ENCODE data around the gene STK32B.
"Not testable (repeated sequence)": the region's sequence is repeated elsewhere in the genome, so short reads cannot be mapped to it uniquely, and the experiment has no call there.

The STK32B gene

GRCh38 chr4:5284517-5284916 is 233.2 kb downstream of the STK32B start:
- no peak for DNase-seq (ENCODE audit: low spot score)
- H3K9me3 Mint-ChIP-seq: peaks cover 5% of the 10 kb centered on the region
- no peak overlapping the region for H3K4me3 Mint-ChIP-seq
- H3K27me3 Mint-ChIP-seq (ENCODE audit: low read depth): no peaks in the 10 kb centered on the region
- H3K36me3 Mint-ChIP-seq (ENCODE audit: low read depth): no peaks in the 10 kb centered on the region
- H3K27ac Mint-ChIP-seq: no peak overlapping the region
- H3K4me1 Mint-ChIP-seq (ENCODE audit: low read depth): no peaks in the 10 kb centered on the region

GRCh38 chr4:5292101-5292500 is 240.8 kb downstream of the STK32B start:
- H3K4me3 Mint-ChIP-seq: no peak overlapping the region
- DNase-seq (ENCODE audit: low spot score): no peak
- H3K36me3 Mint-ChIP-seq (ENCODE audit: low read depth): no peaks in the 10 kb centered on the region
- H3K4me1 Mint-ChIP-seq (ENCODE audit: low read depth): no peaks in the 10 kb centered on the region
- H3K27ac Mint-ChIP-seq: no peak overlapping the region
- H3K9me3 Mint-ChIP-seq: no peaks in the 10 kb centered on the region
- H3K27me3 Mint-ChIP-seq (ENCODE audit: low read depth): no peaks in the 10 kb centered on the region

GRCh38 chr4:5298000-5298787 is 246.9 kb downstream of the STK32B start:
- not testable (repeated sequence) for H3K27ac Mint-ChIP-seq; H3K36me3 Mint-ChIP-seq (ENCODE audit: low read depth); H3K4me3 Mint-ChIP-seq; DNase-seq (ENCODE audit: low spot score); H3K9me3 Mint-ChIP-seq; H3K27me3 Mint-ChIP-seq (ENCODE audit: low read depth); H3K4me1 Mint-ChIP-seq (ENCODE audit: low read depth)

- Mint-ChIP-seq H3K9me3 (peaks cover 3% of the 10 kb centered on the region), H3K4me3 (no peak overlapping the region), H3K27me3 (ENCODE audit: low read depth) (no peaks in the 10 kb centered on the region), H3K27ac (no peak overlapping the region), H3K4me1 (ENCODE audit: low read depth) (no peaks in the 10 kb centered on the region), H3K36me3 (ENCODE audit: low read depth) (no peaks in the 10 kb centered on the region)
- no peak for DNase-seq (ENCODE audit: low spot score)
Observed at GRCh38 chr4:5300283-5300682, 249.0 kb downstream of the STK32B start.

GRCh38 chr4:5307928-5308327 is 256.6 kb downstream of the STK32B start:
- no peak for DNase-seq (ENCODE audit: low spot score)
- H3K27me3 Mint-ChIP-seq (ENCODE audit: low read depth): no peaks in the 10 kb centered on the region
- no peaks in the 10 kb centered on the region for H3K36me3 Mint-ChIP-seq (ENCODE audit: low read depth)
- H3K27ac Mint-ChIP-seq: no peak overlapping the region
- H3K4me3 Mint-ChIP-seq: no peak overlapping the region
- peaks cover 4% of the 10 kb centered on the region for H3K9me3 Mint-ChIP-seq
- H3K4me1 Mint-ChIP-seq (ENCODE audit: low read depth): no peaks in the 10 kb centered on the region

- Mint-ChIP-seq H3K9me3 (peaks cover 5% of the 10 kb centered on the region), H3K36me3 (ENCODE audit: low read depth) (no peaks in the 10 kb centered on the region), H3K4me3 (no peak overlapping the region), H3K27me3 (ENCODE audit: low read depth) (no peaks in the 10 kb centered on the region), H3K4me1 (ENCODE audit: low read depth) (no peaks in the 10 kb centered on the region), H3K27ac (no peak overlapping the region)
- no peak for DNase-seq (ENCODE audit: low spot score)
Observed at GRCh38 chr4:5322321-5322720, 271.0 kb downstream of the STK32B start.

- H3K27ac Mint-ChIP-seq: no peak overlapping the region
- DNase-seq (ENCODE audit: low spot score): no peak
- no peaks in the 10 kb centered on the region for H3K4me1 Mint-ChIP-seq (ENCODE audit: low read depth)
- H3K9me3 Mint-ChIP-seq: peaks cover 10% of the 10 kb centered on the region
- H3K36me3 Mint-ChIP-seq (ENCODE audit: low read depth): no peaks in the 10 kb centered on the region
- no peak overlapping the region for H3K4me3 Mint-ChIP-seq
- H3K27me3 Mint-ChIP-seq (ENCODE audit: low read depth): no peaks in the 10 kb centered on the region
Observed at GRCh38 chr4:5330339-5330989, 279.2 kb downstream of the STK32B start.

- Mint-ChIP-seq H3K27me3 (ENCODE audit: low read depth) (no peaks in the 10 kb centered on the region), H3K36me3 (ENCODE audit: low read depth) (no peaks in the 10 kb centered on the region), H3K27ac (no peak overlapping the region), H3K9me3 (peaks cover 25% of the 10 kb centered on the region), H3K4me3 (no peak overlapping the region), H3K4me1 (ENCODE audit: low read depth) (no peaks in the 10 kb centered on the region)
- no peak for DNase-seq (ENCODE audit: low spot score)
Observed at GRCh38 chr4:5337731-5338130, 286.5 kb downstream of the STK32B start.

GRCh38 chr4:5338531-5338930 is 287.3 kb downstream of the STK32B start:
- no peaks in the 10 kb centered on the region for H3K36me3 Mint-ChIP-seq (ENCODE audit: low read depth)
- no peak for DNase-seq (ENCODE audit: low spot score)
- H3K4me3 Mint-ChIP-seq: no peak overlapping the region
- peaks cover 25% of the 10 kb centered on the region for H3K9me3 Mint-ChIP-seq
- H3K4me1 Mint-ChIP-seq (ENCODE audit: low read depth): no peaks in the 10 kb centered on the region
- no peaks in the 10 kb centered on the region for H3K27me3 Mint-ChIP-seq (ENCODE audit: low read depth)
- no peak overlapping the region for H3K27ac Mint-ChIP-seq

GRCh38 chr4:5340991-5341451 is 289.7 kb downstream of the STK32B start:
- no peak overlapping the region for H3K4me3 Mint-ChIP-seq
- no peaks in the 10 kb centered on the region for H3K27me3 Mint-ChIP-seq (ENCODE audit: low read depth)
- no peaks in the 10 kb centered on the region for H3K4me1 Mint-ChIP-seq (ENCODE audit: low read depth)
- no peak for DNase-seq (ENCODE audit: low spot score)
- no peaks in the 10 kb centered on the region for H3K36me3 Mint-ChIP-seq (ENCODE audit: low read depth)
- H3K9me3 Mint-ChIP-seq: peaks cover 20% of the 10 kb centered on the region
- H3K27ac Mint-ChIP-seq: no peak overlapping the region

- Mint-ChIP-seq H3K36me3 (ENCODE audit: low read depth) (no peaks in the 10 kb centered on the region), H3K27me3 (ENCODE audit: low read depth) (no peaks in the 10 kb centered on the region), H3K27ac (no peak overlapping the region), H3K4me3 (no peak overlapping the region), H3K9me3 (peaks cover 15% of the 10 kb centered on the region), H3K4me1 (ENCODE audit: low read depth) (no peaks in the 10 kb centered on the region)
- DNase-seq (ENCODE audit: low spot score): no peak
Observed at GRCh38 chr4:5341526-5341925, 290.2 kb downstream of the STK32B start.

- no peaks in the 10 kb centered on the region for H3K36me3 Mint-ChIP-seq (ENCODE audit: low read depth)
- H3K4me3 Mint-ChIP-seq: no peak overlapping the region
- no peaks in the 10 kb centered on the region for H3K4me1 Mint-ChIP-seq (ENCODE audit: low read depth)
- no peak overlapping the region for H3K27ac Mint-ChIP-seq
- H3K9me3 Mint-ChIP-seq: peaks cover 4% of the 10 kb centered on the region
- H3K27me3 Mint-ChIP-seq (ENCODE audit: low read depth): no peaks in the 10 kb centered on the region
- DNase-seq (ENCODE audit: low spot score): no peak
Observed at GRCh38 chr4:5355846-5356245, 304.6 kb downstream of the STK32B start.

GRCh38 chr4:5357870-5358269 is 306.6 kb downstream of the STK32B start:
- DNase-seq (ENCODE audit: low spot score): no peak
- no peaks in the 10 kb centered on the region for H3K27me3 Mint-ChIP-seq (ENCODE audit: low read depth)
- no peaks in the 10 kb centered on the region for H3K4me1 Mint-ChIP-seq (ENCODE audit: low read depth)
- H3K4me3 Mint-ChIP-seq: no peak overlapping the region
- no peak overlapping the region for H3K27ac Mint-ChIP-seq
- no peaks in the 10 kb centered on the region for H3K36me3 Mint-ChIP-seq (ENCODE audit: low read depth)
- peaks cover 8% of the 10 kb centered on the region for H3K9me3 Mint-ChIP-seq

- H3K27ac Mint-ChIP-seq: no peak overlapping the region
Observed at GRCh38 chr4:5361968-5362367, 310.7 kb downstream of the STK32B start.

More at GRCh38 chr4:5361968-5362367, 310.7 kb downstream of the STK32B start:
- peaks cover 8% of the 10 kb centered on the region for H3K9me3 Mint-ChIP-seq
- no peaks in the 10 kb centered on the region for H3K4me1 Mint-ChIP-seq (ENCODE audit: low read depth)
- no peaks in the 10 kb centered on the region for H3K36me3 Mint-ChIP-seq (ENCODE audit: low read depth)
- no peaks in the 10 kb centered on the region for H3K27me3 Mint-ChIP-seq (ENCODE audit: low read depth)
- H3K4me3 Mint-ChIP-seq: no peak overlapping the region
- no peak for DNase-seq (ENCODE audit: low spot score)
